Panc1 (cell line): ENCODE results near the gene ACTR3. TPM values are rescaled to one million over a fixed set of nuclear protein-coding genes. Genes with fewer than 3 reads are reported as not detected.
"Not testable (repeated sequence)": the region's sequence is repeated elsewhere in the genome, so short reads cannot be mapped to it uniquely, and the experiment has no call there.

Experiments
- ATAC-seq: fragments of 200-7000 bp; cut with Tn5 transposase; 2 replicates; pipeline ENCODE4 v1.9.1; 2020; ENCODE audit warnings: mild to moderate bottlenecking, moderate library complexity
- BruUV-seq: library from RNA; stranded (reverse); fragments of 400-500 nt; replicated peaks from 2 replicates; lab custom pipeline; 2021; lab: Mats Ljungman, UMichigan
- CTCF ChIA-PET: fragments of 300-600 bp; sonication (Branson Sonifier 250); formaldehyde crosslinking; loops from one replicate; lab custom pipeline; 2022; ENCODE audit warnings: antibody characterized with exemption; lab: Charles Lee
- POLR2A ChIA-PET: fragments of 300-600 bp; sonication (Branson Sonifier 250); formaldehyde crosslinking; loops from one replicate; lab custom pipeline; 2022; ENCODE audit warnings: antibody characterized with exemption; lab: Charles Lee
- DNase-seq: peaks from one replicate; pipeline ENCODE4 v3.0.0-alpha.2; 2010; ENCODE audit warnings: low read depth, low spot score
- H3K27ac ChIP-seq: 2 replicates; pipeline ENCODE4 v1.5.1; 2011; ENCODE audit warnings: mild to moderate bottlenecking, low read length, inconsistent platforms
- H3K27me3 ChIP-seq: fragments of 200-500 bp; sonication (Bioruptor generic); 2 replicates; pipeline ENCODE4 v1.6.0; 2014; ENCODE audit warnings: low read length, inconsistent platforms; ENCODE audit not compliant: control insufficient read depth, insufficient read depth
- H3K36me3 ChIP-seq: fragments of 200-500 bp; sonication (Bioruptor generic); 2 replicates; pipeline ENCODE4 v1.5.1; 2014; ENCODE audit warnings: inconsistent platforms, mild to moderate bottlenecking, low read length, moderate library complexity; ENCODE audit not compliant: control insufficient read depth, insufficient read depth
- H3K4me1 ChIP-seq: 2 replicates; pipeline ENCODE4 v1.5.1; 2011; ENCODE audit warnings: inconsistent platforms, mild to moderate bottlenecking, low read length, moderate library complexity; ENCODE audit not compliant: control insufficient read depth, insufficient read depth
- H3K4me3 ChIP-seq, 2 experiments: 2 replicates each; pipeline ENCODE4 v1.5.1; 2011 to 2012; ENCODE audit warnings: low read depth in 2 of 2, low read length in 2 of 2, mild to moderate bottlenecking in 2 of 2, inconsistent platforms in 1 of 2, moderate library complexity in 1 of 2
- H3K9me3 ChIP-seq: fragments of 200-500 bp; sonication (Bioruptor generic); 2 replicates; pipeline ENCODE4 v1.5.1; 2014; ENCODE audit warnings: low read depth, mild to moderate bottlenecking, inconsistent platforms, low read length, moderate library complexity; ENCODE audit not compliant: control insufficient read depth, insufficient read depth
- CTCF ChIP-seq: fragments of 450-650 bp; IDR thresholded peaks from 2 replicates; pipeline ENCODE4 v1.5.1; 2017; ENCODE audit warnings: mild to moderate bottlenecking
- POLR2AphosphoS5 ChIP-seq: IDR thresholded peaks from 2 replicates; pipeline ENCODE4 v1.6.1; 2012; ENCODE audit warnings: mild to moderate bottlenecking, low read depth, low read length, moderate library complexity
- REST ChIP-seq, 2 experiments: IDR thresholded peaks; 2 replicates each; pipeline ENCODE4 v1.6.1; 2011 to 2012; ENCODE audit warnings: low read depth in 2 of 2, control low read depth in 1 of 2, low read length in 1 of 2, mild to moderate bottlenecking in 1 of 2, moderate library complexity in 1 of 2; ENCODE audit not compliant: insufficient read depth in 1 of 2
- SIN3A ChIP-seq: IDR thresholded peaks from 2 replicates; pipeline ENCODE4 v1.6.1; 2012; ENCODE audit warnings: low read depth, mild to moderate bottlenecking, low read length, moderate library complexity, borderline replicate concordance; ENCODE audit not compliant: insufficient read depth
- TCF7L2 ChIP-seq: IDR thresholded peaks from 2 replicates; pipeline ENCODE4 v1.6.1; 2011; ENCODE audit warnings: mild to moderate bottlenecking, low read depth, low read length, inconsistent platforms
- in situ Hi-C: cut with HindIII; loops from 2 replicates; pipeline ENCODE4 v1.10.0; 2016; ENCODE audit warnings: low sequenced_read_pairs, low pct_unique_long_range_greater_than_20kb
- intact Hi-C: fragments of 100-400 bp; cut with micrococcal nuclease; formaldehyde crosslinking; loops from one replicate; pipeline ENCODE4 v1.10.0; 2022; ENCODE audit not compliant: unreplicated experiment
- total RNA-seq: library from RNA; stranded (reverse); gene quantifications from one replicate; pipeline ENCODE4 v1.2.1, GENCODE V29; 2021; ENCODE audit not compliant: unreplicated experiment

The ACTR3 gene
- total RNA-seq, 1 experiment from 2014 or later, result 347 TPM

GRCh38 chr2:113842919-113843736 is 46.8 kb upstream of the ACTR3 start:
- intact Hi-C loops (no loop called here), in situ Hi-C loops (no loop called here)
- H3K9me3 ChIP-seq, result no peaks in the 10 kb centered on the region
- H3K4me1 ChIP-seq, result no peaks in the 10 kb centered on the region
- TF ChIP-seq SIN3A (no peak), POLR2AphosphoS5 (no peak), CTCF (no peak), REST (IDR thresholded peaks at IDR 0.05; ENCODE audit: insufficient read depth in 1 of 2, low read depth in 2 of 2, low read length in 1 of 2) (no peak), TCF7L2 (no peak)
- DNase-seq, result no peak
- H3K4me3 ChIP-seq, result no peak overlapping the region
- H3K27me3 ChIP-seq, result no peaks in the 10 kb centered on the region
- H3K36me3 ChIP-seq, result no peaks in the 10 kb centered on the region
- CTCF ChIA-PET, result no interaction called here
- no peak for ATAC-seq
- POLR2A ChIA-PET, result no interaction called here
- no TSS peak for BruUV-seq
- no peak overlapping the region for H3K27ac ChIP-seq

- H3K36me3 ChIP-seq, CTCF ChIA-PET, intact Hi-C loops, H3K27ac ChIP-seq, H3K4me1 ChIP-seq, BruUV-seq, in situ Hi-C loops, ATAC-seq, H3K27me3 ChIP-seq, POLR2A ChIA-PET, H3K9me3 ChIP-seq, DNase-seq, H3K4me3 ChIP-seq: not testable (repeated sequence)
These were observed 46.2 kb upstream of the ACTR3 start for GRCh38 chr2:113843737-113844050.

GRCh38 chr2:113845261-113845660 is 44.6 kb upstream of the ACTR3 start:
- H3K4me1 ChIP-seq, result no peaks in the 10 kb centered on the region
- no peak overlapping the region for H3K27ac ChIP-seq
- CTCF ChIA-PET, result no interaction called here
- no peaks in the 10 kb centered on the region for H3K9me3 ChIP-seq
- TF ChIP-seq REST (IDR thresholded peaks at IDR 0.05; ENCODE audit: insufficient read depth in 1 of 2, low read depth in 2 of 2, low read length in 1 of 2) (no peak), CTCF (no peak)
- H3K4me3 ChIP-seq, result no peak overlapping the region
- ATAC-seq (no peak), DNase-seq (no peak)
- no TSS peak for BruUV-seq
- POLR2A ChIA-PET, result interaction anchor here (0.5 to 0.6 kb wide), 2 partner anchors 35 to 63 kb away, joined by 4 to 12 read pairs; no protein-coding TSS in a partner anchor
- H3K36me3 ChIP-seq, result no peaks in the 10 kb centered on the region
- intact Hi-C loops (no loop called here), in situ Hi-C loops (no loop called here)
- no peaks in the 10 kb centered on the region for H3K27me3 ChIP-seq
